ENCODE results near the gene LCN6. TPM values are rescaled to one million over a fixed set of nuclear protein-coding genes. Genes with fewer than 3 reads are reported as not detected.

LCN6 gene
- total RNA-seq, 4 donors from 2014 or later, result 14.2 to 70.0 (median 42.9) TPM

GRCh38 chr9:136697821-136698526, 50.4 kb downstream of the LCN6 start:
- WGBS, 2 donors, result 58 to 67% methylated on average over 19 to 20 of the region's 20 CpGs
- no peaks in the 10 kb centered on the region for H3K9me3 ChIP-seq
- H3K27ac ChIP-seq, result peak overlapping the region in 1 of 4 donors; percentile 11
- H3K4me1 ChIP-seq, result peaks cover 0 to 25% (median 2%) of the 10 kb centered on the region in 4 donors
- TF ChIP-seq EP300 (IDR thresholded peaks at IDR 0.05), result no peak
- TF ChIP-seq POLR2A (IDR thresholded peaks at IDR 0.05), result no peak
- TF ChIP-seq CTCF (IDR thresholded peaks at IDR 0.05), result no peak
- H3K36me3 ChIP-seq, result no peaks in the 10 kb centered on the region
- H3K4me3 ChIP-seq, result no peak overlapping the region
- no peak for DNase-seq (ENCODE audit: low spot score in 2 of 2)
- peaks cover 0 to 38% of the 10 kb centered on the region in 2 donors for H3K27me3 ChIP-seq

- no peak overlapping the region for H3K4me3 ChIP-seq
Observed at GRCh38 chr9:136697146-136697820, 51.0 kb downstream of the LCN6 start.

GRCh38 chr9:136696502-136696901, 51.8 kb downstream of the LCN6 start:
- no peak for TF ChIP-seq POLR2A (IDR thresholded peaks at IDR 0.05)
- no peak for TF ChIP-seq CTCF (IDR thresholded peaks at IDR 0.05)
- no peak for TF ChIP-seq EP300 (IDR thresholded peaks at IDR 0.05)
- Histone ChIP-seq H3K4me3 (no peak overlapping the region), H3K9me3 (no peaks in the 10 kb centered on the region), H3K36me3 (no peaks in the 10 kb centered on the region), H3K4me1 (peaks cover 0 to 25% (median 2%) of the 10 kb centered on the region in 4 donors), H3K27me3 (peaks cover 0 to 33% of the 10 kb centered on the region in 2 donors), H3K27ac (no peak overlapping the region)
- no peak for DNase-seq (ENCODE audit: low spot score in 2 of 2)
- WGBS, 2 donors, result 61 to 80% methylated on average over 4 to 9 of the region's 9 CpGs

More at GRCh38 chr9:136697146-136697820, 51.0 kb downstream of the LCN6 start:
- TF ChIP-seq POLR2A (IDR thresholded peaks at IDR 0.05), result no peak
- no peak for TF ChIP-seq EP300 (IDR thresholded peaks at IDR 0.05)
- TF ChIP-seq CTCF (IDR thresholded peaks at IDR 0.05), result no peak
- Histone ChIP-seq H3K36me3 (no peaks in the 10 kb centered on the region), H3K4me1 (peaks cover 0 to 25% (median 2%) of the 10 kb centered on the region in 4 donors), H3K9me3 (no peaks in the 10 kb centered on the region), H3K27ac (peak overlapping the region in 1 of 4 donors; percentile 11), H3K27me3 (peaks cover 0 to 38% of the 10 kb centered on the region in 2 donors)
- 34 to 37% methylated on average over 23 of the region's 23 CpGs for WGBS, 2 donors
- no peak for DNase-seq (ENCODE audit: low spot score in 2 of 2)

GRCh38 chr9:136695955-136696354, 52.4 kb downstream of the LCN6 start:
- WGBS, 2 donors, result 84 to 87% methylated on average over 8 to 23 of the region's 23 CpGs
- Histone ChIP-seq H3K9me3 (no peaks in the 10 kb centered on the region), H3K36me3 (no peaks in the 10 kb centered on the region), H3K4me1 (peaks cover 0 to 29% (median 2%) of the 10 kb centered on the region in 4 donors), H3K27ac (no peak overlapping the region), H3K27me3 (peaks cover 0 to 28% of the 10 kb centered on the region in 2 donors), H3K4me3 (no peak overlapping the region)
- no peak for DNase-seq (ENCODE audit: low spot score in 2 of 2)
- TF ChIP-seq CTCF (IDR thresholded peaks at IDR 0.05), result no peak
- no peak for TF ChIP-seq EP300 (IDR thresholded peaks at IDR 0.05)
- TF ChIP-seq POLR2A (IDR thresholded peaks at IDR 0.05), result no peak

- Histone ChIP-seq H3K27me3 (peaks cover 0 to 23% of the 10 kb centered on the region in 2 donors), H3K27ac (peak overlapping the region in 1 of 4 donors; percentile 4), H3K4me1 (peaks cover 0 to 34% (median 3%) of the 10 kb centered on the region in 4 donors), H3K36me3 (no peaks in the 10 kb centered on the region), H3K9me3 (no peaks in the 10 kb centered on the region), H3K4me3 (no peak overlapping the region)
- WGBS, 2 donors, result 57 to 83% methylated on average over 6 to 8 of the region's 10 CpGs
- TF ChIP-seq CTCF (IDR thresholded peaks at IDR 0.05) (no peak), POLR2A (IDR thresholded peaks at IDR 0.05) (no peak), EP300 (IDR thresholded peaks at IDR 0.05) (no peak)
- DNase-seq (ENCODE audit: low spot score in 2 of 2), result no peak
Observed at GRCh38 chr9:136695435-136695895, 52.9 kb downstream of the LCN6 start.
